GM21367 (cell line): Measurements from ENCODE around the gene ZNF385A.
"Not testable (repeated sequence)": the region's sequence is repeated elsewhere in the genome, so short reads cannot be mapped to it uniquely, and the experiment has no call there.

ENCODE experiments used
- ATAC-seq: cut with Tn5 transposase; IDR thresholded peaks from one replicate; pipeline ENCODE4 v1.9.1; 2021; ENCODE audit not compliant: unreplicated experiment

ZNF385A gene

GRCh38 chr12:54331461-54331860 is 53.1 kb downstream of the ZNF385A start:
- ATAC-seq: no peak

GRCh38 chr12:54330442-54330841 is 54.1 kb downstream of the ZNF385A start:
- ATAC-seq: no peak

- ATAC-seq: no peak
Measured at GRCh38 chr12:54329759-54330158, 54.8 kb downstream of the ZNF385A start.

GRCh38 chr12:54328595-54329337 is 55.8 kb downstream of the ZNF385A start:
- ATAC-seq: no peak

- not testable (repeated sequence) for ATAC-seq
Measured at GRCh38 chr12:54325442-54326109, 59.0 kb downstream of the ZNF385A start.

GRCh38 chr12:54324617-54325441 is 59.7 kb downstream of the ZNF385A start, which contains the start of gene COPZ1:
TSS of gene COPZ1 (plus strand) at chr12:54325131. CDS start at chr12:54325164, 33 bp downstream.
- ATAC-seq: peak; percentile 97

- ATAC-seq: no peak
Measured at GRCh38 chr12:54321363-54321762, 63.2 kb downstream of the ZNF385A start.
